Vagina (tissue), 2 donors: Measurements from ENCODE around the gene UBIAD1.

ENCODE experiments used
- CTCF ChIP-seq, 3 experiments: fragments of 450-650 bp in 2 of 3; fragments of 200-600 bp in 1 of 3; sonication (generic) in 1 of 3; IDR thresholded peaks; one replicate each; pipeline ENCODE4 v1.5.1; 2017 to 2019; ENCODE audit warnings: antibody characterized with exemption in 3 of 3, mild to moderate bottlenecking in 2 of 3, moderate library complexity in 2 of 3
- POLR2A ChIP-seq, 2 donors: fragments of 450-650 bp; IDR thresholded peaks; one replicate each; pipeline ENCODE4 v1.6.1; 2017; ENCODE audit warnings: antibody characterized with exemption in 2 of 2, mild to moderate bottlenecking in 2 of 2, moderate library complexity in 2 of 2

- TF ChIP-seq CTCF (IDR thresholded peaks at IDR 0.05) (no peak), POLR2A (IDR thresholded peaks at IDR 0.05) (no peak)
Measured at GRCh38 chr1:11289064-11289463, 16.1 kb downstream of the UBIAD1 start.
